NCI-H748 treated with DMSO at 0.1 percent for 48 hours (cell line): Measurements from ENCODE around the gene SKA3.
A peak's percentile ranks its signal among the peaks of the same experiment; 100 is the strongest.
"Not testable (repeated sequence)": the region's sequence is repeated elsewhere in the genome, so short reads cannot be mapped to it uniquely, and the experiment has no call there.

Experiments
- DNase-seq: peaks from one replicate; lab custom pipeline; 2025; lab: John Stamatoyannopoulos, UW

SKA3 gene

GRCh38 chr13:21165606-21166005, 10.7 kb downstream of the SKA3 start:
- DNase-seq: not testable (repeated sequence)

- DNase-seq: no peak
Measured at GRCh38 chr13:21164631-21165030, 11.7 kb downstream of the SKA3 start.

- no peak for DNase-seq
Measured at GRCh38 chr13:21152251-21152899, 24.0 kb downstream of the SKA3 start.

GRCh38 chr13:21150013-21150412, 26.3 kb downstream of the SKA3 start:
- DNase-seq: no peak

- no peak for DNase-seq
Measured at GRCh38 chr13:21149568-21149967, 26.8 kb downstream of the SKA3 start.

- no peak for DNase-seq
Measured at GRCh38 chr13:21148557-21149258, 27.6 kb downstream of the SKA3 start.

GRCh38 chr13:21147827-21148226, 28.5 kb downstream of the SKA3 start:
- no peak for DNase-seq

- DNase-seq: no peak
Measured at GRCh38 chr13:21142766-21143165, 33.6 kb downstream of the SKA3 start.

GRCh38 chr13:21139374-21139773, 37.0 kb downstream of the SKA3 start:
- DNase-seq: no peak

- no peak for DNase-seq
Measured at GRCh38 chr13:21138561-21138960, 37.8 kb downstream of the SKA3 start.

- DNase-seq: no peak
Measured at GRCh38 chr13:21137696-21138095, 38.7 kb downstream of the SKA3 start.

GRCh38 chr13:21135833-21136232, 40.5 kb downstream of the SKA3 start:
- DNase-seq: not testable (repeated sequence)

GRCh38 chr13:21134475-21134874, 41.9 kb downstream of the SKA3 start:
- DNase-seq: no peak

- no peak for DNase-seq
Measured at GRCh38 chr13:21133077-21133476, 43.3 kb downstream of the SKA3 start.

GRCh38 chr13:21130116-21130515, 46.2 kb downstream of the SKA3 start:
- DNase-seq: no peak

- peak; percentile 94 for DNase-seq
Measured at GRCh38 chr13:21124852-21125251, 51.5 kb downstream of the SKA3 start.

GRCh38 chr13:21123956-21124355, 52.4 kb downstream of the SKA3 start:
- DNase-seq: no peak

GRCh38 chr13:21121616-21122015, 54.7 kb downstream of the SKA3 start:
- DNase-seq: no peak

GRCh38 chr13:21120191-21120590, 56.2 kb downstream of the SKA3 start:
- no peak for DNase-seq

GRCh38 chr13:21119526-21119925, 56.8 kb downstream of the SKA3 start:
- no peak for DNase-seq

GRCh38 chr13:21118180-21118579, 58.2 kb downstream of the SKA3 start:
- no peak for DNase-seq

GRCh38 chr13:21117104-21117809, 59.1 kb downstream of the SKA3 start:
- no peak for DNase-seq

GRCh38 chr13:21116141-21116540, 60.2 kb downstream of the SKA3 start:
- no peak for DNase-seq
